A549 (cell line): ENCODE results near the gene ATP10A. TPM values are rescaled to one million over a fixed set of nuclear protein-coding genes. Genes with fewer than 3 reads are reported as not detected.

Source experiments
- ATAC-seq, 2 experiments: fragments of 200-7000 bp in 1 of 2; fragments of >200 bp in 1 of 2; cut with Nextera tagmentation in 1 of 2; cut with Tn5 transposase in 1 of 2; 3 replicates each; pipeline versions ENCODE4 v1.8.0 to v1.9.1; 2018 to 2020; ENCODE audit warnings: mild to moderate bottlenecking in 1 of 2, moderate library complexity in 1 of 2
- CTCF ChIA-PET: fragments of 300-600 bp; sonication (Branson Sonifier 250); formaldehyde crosslinking; extraction: SDS; loops from one replicate; lab custom pipeline; 2021; ENCODE audit warnings: antibody characterized with exemption, inconsistent platforms; lab: Yijun Ruan, JAX
- POLR2A ChIA-PET: fragments of 350-600 bp; formaldehyde crosslinking; extraction: SDS; loops from one replicate; lab custom pipeline; 2021; ENCODE audit warnings: antibody characterized with exemption, inconsistent platforms; lab: Yijun Ruan, JAX
- DNase-seq, 2 experiments: peaks; one replicate each; pipeline versions ENCODE4 v3.0.0 to v3.0.0-alpha.2; 2011 to 2016; ENCODE audit warnings: low read depth in 1 of 2, low spot score in 1 of 2
- FAIRE-seq: peaks from 2 replicates; lab custom pipeline; 2011; peaks lifted over from hg19 to GRCh38; lab: Jason Lieb, UNC
- H3K27ac ChIP-seq, 2 experiments: fragments of >200 bp; sonication (Bioruptor Twin); formaldehyde crosslinking; 3 replicates each; pipeline ENCODE4 v1.5.1; 2016 to 2017
- H3K4me1 ChIP-seq: fragments of >200 bp; sonication (Bioruptor Twin); formaldehyde crosslinking; 3 replicates; pipeline ENCODE4 v1.6.1; 2016
- H3K4me2 ChIP-seq: fragments of >200 bp; sonication (Bioruptor Twin); formaldehyde crosslinking; 3 replicates; pipeline ENCODE4 v1.6.1; 2016
- H3K4me3 ChIP-seq: fragments of >200 bp; sonication (Bioruptor Twin); formaldehyde crosslinking; 3 replicates; pipeline ENCODE4 v1.5.1; 2016
- H3K9me3 ChIP-seq: fragments of >200 bp; sonication (Bioruptor Twin); formaldehyde crosslinking; 3 replicates; pipeline ENCODE4 v1.6.1; 2016
- CBX8 ChIP-seq: fragments of 200-600 bp; sonication (generic); IDR thresholded peaks from 2 replicates; pipeline ENCODE4 v1.6.1; 2016
- CHD2 ChIP-seq: fragments of 150-350 bp; IDR thresholded peaks from 2 replicates; pipeline ENCODE4 v1.6.1; 2014; ENCODE audit warnings: low read length; ENCODE audit not compliant: partially characterized antibody
- CHD4 ChIP-seq: fragments of 200-600 bp; sonication (generic); IDR thresholded peaks from 2 replicates; pipeline ENCODE4 v1.6.1; 2016; ENCODE audit warnings: antibody characterized with exemption, mild to moderate bottlenecking, borderline replicate concordance
- EHMT2 ChIP-seq: fragments of 200-600 bp; sonication (generic); IDR thresholded peaks from 2 replicates; pipeline ENCODE4 v1.6.1; 2016; ENCODE audit warnings: antibody characterized with exemption, low read depth, mild to moderate bottlenecking, moderate library complexity
- ESRRA ChIP-seq: fragments of 150-350 bp; IDR thresholded peaks from 2 replicates; pipeline ENCODE4 v1.6.1; 2014; ENCODE audit warnings: mild to moderate bottlenecking, low read length, borderline replicate concordance
- FOXS1 ChIP-seq: fragments of 250-450 bp; sonication (Bioruptor Pico); IDR thresholded peaks from 2 replicates; pipeline ENCODE4 v1.5.0; 2020; ENCODE audit warnings: mild to moderate bottlenecking, moderate library complexity
- HEYL ChIP-seq: fragments of 250-450 bp; sonication (Bioruptor Pico); IDR thresholded peaks from 2 replicates; pipeline ENCODE4 v1.8.0; 2021; ENCODE audit warnings: mild to moderate bottlenecking, moderate library complexity
- HOXA7 ChIP-seq: fragments of 250-450 bp; sonication (Bioruptor Pico); IDR thresholded peaks from 2 replicates; pipeline ENCODE4 v1.5.0; 2020; ENCODE audit warnings: mild to moderate bottlenecking, moderate library complexity
- HOXB5 ChIP-seq: fragments of 250-450 bp; sonication (Bioruptor Pico); IDR thresholded peaks from 2 replicates; pipeline ENCODE4 v1.5.0; 2020; ENCODE audit warnings: mild to moderate bottlenecking, moderate library complexity
- JUNB ChIP-seq: fragments of >200 bp; sonication (Bioruptor Twin); formaldehyde crosslinking; IDR thresholded peaks from 2 replicates; pipeline ENCODE4 v1.6.1; 2016
- KDM1A ChIP-seq: fragments of 200-600 bp; sonication (generic); IDR thresholded peaks from 2 replicates; pipeline ENCODE4 v1.6.1; 2016; ENCODE audit warnings: low read depth, mild to moderate bottlenecking
- MAFK ChIP-seq: fragments of 450-650 bp; IDR thresholded peaks from 2 replicates; pipeline ENCODE4 v1.6.1; 2014; ENCODE audit not compliant: partially characterized antibody
- MAZ ChIP-seq: fragments of 150-350 bp; IDR thresholded peaks from 2 replicates; pipeline ENCODE4 v1.6.1; 2014; ENCODE audit warnings: antibody characterized with exemption, low read depth, low read length, borderline replicate concordance
- MYC ChIP-seq: IDR thresholded peaks from 2 replicates; pipeline ENCODE4 v1.6.1; 2012; ENCODE audit warnings: mild to moderate bottlenecking, inconsistent platforms, low read length, improper control_type of control experiment, borderline replicate concordance
- NR3C1 ChIP-seq: fragments of >200 bp; sonication (Bioruptor Twin); formaldehyde crosslinking; IDR thresholded peaks from 3 replicates; pipeline ENCODE4 v1.6.1; 2017
- PHF8 ChIP-seq: fragments of 200-600 bp; sonication (generic); IDR thresholded peaks from 2 replicates; pipeline ENCODE4 v1.6.1; 2016; ENCODE audit warnings: low read depth, mild to moderate bottlenecking, antibody characterized with exemption, moderate library complexity, borderline replicate concordance
- RFX5 ChIP-seq: fragments of 450-650 bp; IDR thresholded peaks from 2 replicates; pipeline ENCODE4 v1.7.1; 2014; ENCODE audit warnings: antibody characterized with exemption, mild to moderate bottlenecking, moderate library complexity
- SREBF2 ChIP-seq: fragments of 450-650 bp; IDR thresholded peaks from 2 replicates; pipeline ENCODE4 v1.6.1; 2014; ENCODE audit warnings: mild to moderate bottlenecking, moderate library complexity
- TP53 ChIP-seq: fragments of 250-450 bp; sonication (Bioruptor Pico); IDR thresholded peaks from 2 replicates; pipeline ENCODE4 v1.5.0; 2021; ENCODE audit warnings: mild to moderate bottlenecking, moderate library complexity
- ZC3H11A ChIP-seq: fragments of 450-650 bp; IDR thresholded peaks from 2 replicates; pipeline ENCODE4 v1.6.1; 2014; ENCODE audit warnings: antibody characterized with exemption, mild to moderate bottlenecking
- ZNF302 ChIP-seq: fragments of 250-450 bp; sonication (Bioruptor Pico); IDR thresholded peaks from 2 replicates; pipeline ENCODE4 v1.9.0; 2021; ENCODE audit warnings: inconsistent platforms, mild to moderate bottlenecking, moderate library complexity
- WGBS: methylation state at CpG from one replicate; pipeline ENCODE4 v1.1.6; 2017; ENCODE audit errors: missing lambda C conversion rate; 5-methylcytosine and 5-hydroxymethylcytosine counted together
- polyA plus RNA-seq, 4 experiments: library from polyadenylated mRNA; depleted of rRNA in 3 of 4; stranded (reverse); fragments of >200 nt; fragmentation: RNase III in 1 of 4; extraction: RNeasy Plus Mini Kit Qiagen cat#74134 plus additional on column Dnase treatment in 1 of 4; gene quantifications; 2 replicates in 3 of 4; 3 replicates in 1 of 4; pipeline ENCODE4 v1.2.3, GENCODE V29; 2011 to 2017
- TF ChIP-seq, protein P1 (sequence below): fragments of 250-450 bp; sonication (Bioruptor Pico); IDR thresholded peaks from 2 replicates; pipeline ENCODE4 v1.5.0; 2020; ENCODE audit warnings: low read depth, mild to moderate bottlenecking, moderate library complexity
- TF ChIP-seq, protein P2 (sequence below): IDR thresholded peaks from 2 replicates; pipeline ENCODE4 v1.6.1; 2012
- TF ChIP-seq, protein P3 (sequence below): IDR thresholded peaks from 2 replicates; pipeline ENCODE4 v1.6.1; 2012; ENCODE audit warnings: low read depth, borderline replicate concordance
- TF ChIP-seq, protein P4 (sequence below): fragments of >200 bp; sonication (Bioruptor Twin); formaldehyde crosslinking; IDR thresholded peaks from 3 replicates; pipeline ENCODE4 v1.5.1; 2016
- TF ChIP-seq, protein P5 (sequence below): fragments of >200 bp; sonication (Bioruptor Twin); formaldehyde crosslinking; IDR thresholded peaks from 2 replicates; pipeline ENCODE4 v1.6.1; 2016

The ATP10A gene
- polyA plus RNA-seq, 2 of the 4 experiments (the other 2 are of a cell fraction): 5.9 to 7.6 TPM

DNA sequence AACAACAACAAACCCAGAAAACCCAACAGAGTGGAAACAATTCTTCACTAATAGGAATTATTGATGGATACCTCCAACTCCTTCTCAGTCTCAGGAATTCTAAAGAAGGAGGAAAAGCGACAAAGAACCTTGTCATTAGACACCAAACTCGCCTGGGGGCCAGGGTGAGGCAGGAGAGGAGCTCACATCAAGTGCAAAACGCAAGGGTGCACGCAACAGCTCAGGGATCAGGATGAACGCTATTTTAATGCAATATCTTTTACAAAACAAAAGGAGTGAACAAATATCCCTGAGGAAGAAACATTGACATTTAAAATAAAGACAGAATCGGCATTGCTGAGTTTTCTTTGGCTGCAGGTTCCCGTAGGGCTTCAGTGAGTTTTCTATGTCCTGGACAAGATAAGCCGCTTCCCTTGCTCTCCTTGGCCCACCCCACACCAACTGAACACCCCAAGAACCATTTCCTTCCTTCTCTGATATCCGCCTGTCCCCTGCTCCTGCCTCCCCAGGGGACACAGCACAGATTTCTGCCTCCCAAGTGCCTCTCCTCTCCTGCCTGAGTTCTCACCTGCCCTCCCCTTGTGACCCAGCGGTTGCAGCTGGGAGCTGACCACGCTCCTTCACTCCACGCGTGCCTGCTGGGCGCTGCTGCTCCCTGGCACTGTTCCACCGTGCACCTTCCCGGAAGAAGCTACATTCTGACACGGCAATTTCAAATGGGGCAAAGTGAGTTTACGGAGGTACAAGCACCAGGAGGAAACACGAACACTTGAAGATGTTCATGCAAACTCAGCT is 63.0 kb downstream of the ATP10A start:
- POLR2A ChIA-PET: no interaction called here
- TF ChIP-seq CBX8 (no peak), RFX5 (no peak), CHD2 (no peak), NR3C1 (no peak), SREBF2 (no peak), ZNF302 (CRISPR knock-in tag) (no peak), TP53 (CRISPR knock-in tag) (no peak), MYC (no peak), HEYL (CRISPR knock-in tag) (no peak), JUNB (no peak), HOXB5 (no peak), ESRRA (no peak), FOXS1 (CRISPR knock-in tag) (no peak), EHMT2 (no peak), PHF8 (no peak)
- TF ChIP-seq, protein P1, sequence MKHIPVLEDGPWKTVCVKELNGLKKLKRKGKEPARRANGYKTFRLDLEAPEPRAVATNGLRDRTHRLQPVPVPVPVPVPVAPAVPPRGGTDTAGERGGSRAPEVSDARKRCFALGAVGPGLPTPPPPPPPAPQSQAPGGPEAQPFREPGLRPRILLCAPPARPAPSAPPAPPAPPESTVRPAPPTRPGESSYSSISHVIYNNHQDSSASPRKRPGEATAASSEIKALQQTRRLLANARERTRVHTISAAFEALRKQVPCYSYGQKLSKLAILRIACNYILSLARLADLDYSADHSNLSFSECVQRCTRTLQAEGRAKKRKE (CRISPR knock-in tag): no peak
- TF ChIP-seq, protein P2, sequence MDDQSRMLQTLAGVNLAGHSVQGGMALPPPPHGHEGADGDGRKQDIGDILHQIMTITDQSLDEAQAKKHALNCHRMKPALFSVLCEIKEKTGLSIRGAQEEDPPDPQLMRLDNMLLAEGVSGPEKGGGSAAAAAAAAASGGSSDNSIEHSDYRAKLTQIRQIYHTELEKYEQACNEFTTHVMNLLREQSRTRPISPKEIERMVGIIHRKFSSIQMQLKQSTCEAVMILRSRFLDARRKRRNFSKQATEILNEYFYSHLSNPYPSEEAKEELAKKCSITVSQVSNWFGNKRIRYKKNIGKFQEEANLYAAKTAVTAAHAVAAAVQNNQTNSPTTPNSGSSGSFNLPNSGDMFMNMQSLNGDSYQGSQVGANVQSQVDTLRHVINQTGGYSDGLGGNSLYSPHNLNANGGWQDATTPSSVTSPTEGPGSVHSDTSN: no peak
- TF ChIP-seq, protein P3, sequence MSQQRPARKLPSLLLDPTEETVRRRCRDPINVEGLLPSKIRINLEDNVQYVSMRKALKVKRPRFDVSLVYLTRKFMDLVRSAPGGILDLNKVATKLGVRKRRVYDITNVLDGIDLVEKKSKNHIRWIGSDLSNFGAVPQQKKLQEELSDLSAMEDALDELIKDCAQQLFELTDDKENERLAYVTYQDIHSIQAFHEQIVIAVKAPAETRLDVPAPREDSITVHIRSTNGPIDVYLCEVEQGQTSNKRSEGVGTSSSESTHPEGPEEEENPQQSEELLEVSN: no peak
- TF ChIP-seq, protein P4, sequence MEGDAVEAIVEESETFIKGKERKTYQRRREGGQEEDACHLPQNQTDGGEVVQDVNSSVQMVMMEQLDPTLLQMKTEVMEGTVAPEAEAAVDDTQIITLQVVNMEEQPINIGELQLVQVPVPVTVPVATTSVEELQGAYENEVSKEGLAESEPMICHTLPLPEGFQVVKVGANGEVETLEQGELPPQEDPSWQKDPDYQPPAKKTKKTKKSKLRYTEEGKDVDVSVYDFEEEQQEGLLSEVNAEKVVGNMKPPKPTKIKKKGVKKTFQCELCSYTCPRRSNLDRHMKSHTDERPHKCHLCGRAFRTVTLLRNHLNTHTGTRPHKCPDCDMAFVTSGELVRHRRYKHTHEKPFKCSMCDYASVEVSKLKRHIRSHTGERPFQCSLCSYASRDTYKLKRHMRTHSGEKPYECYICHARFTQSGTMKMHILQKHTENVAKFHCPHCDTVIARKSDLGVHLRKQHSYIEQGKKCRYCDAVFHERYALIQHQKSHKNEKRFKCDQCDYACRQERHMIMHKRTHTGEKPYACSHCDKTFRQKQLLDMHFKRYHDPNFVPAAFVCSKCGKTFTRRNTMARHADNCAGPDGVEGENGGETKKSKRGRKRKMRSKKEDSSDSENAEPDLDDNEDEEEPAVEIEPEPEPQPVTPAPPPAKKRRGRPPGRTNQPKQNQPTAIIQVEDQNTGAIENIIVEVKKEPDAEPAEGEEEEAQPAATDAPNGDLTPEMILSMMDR: no peak
- TF ChIP-seq, all 56 proteins: peak for 0
- no peak for ATAC-seq
- Histone ChIP-seq H3K4me2 (no peak overlapping the region), H3K27ac (no peak overlapping the region), H3K4me1 (0 out of 3 replicates have a peak, but pooled peaks cover 3% of the 10 kb centered on the region), H3K9me3 (no peaks in the 10 kb centered on the region), H3K4me3 (no peak overlapping the region)
- 87% methylated on average over 19 of the region's 19 CpGs for WGBS
- DNase-seq: no peak
- FAIRE-seq: no peak
- CTCF ChIA-PET: interaction anchor here (0.5 to 1.4 kb wide), 2 partner anchors 28 to 47 kb away, joined by 3 read pairs; no protein-coding TSS in a partner anchor

DNA sequence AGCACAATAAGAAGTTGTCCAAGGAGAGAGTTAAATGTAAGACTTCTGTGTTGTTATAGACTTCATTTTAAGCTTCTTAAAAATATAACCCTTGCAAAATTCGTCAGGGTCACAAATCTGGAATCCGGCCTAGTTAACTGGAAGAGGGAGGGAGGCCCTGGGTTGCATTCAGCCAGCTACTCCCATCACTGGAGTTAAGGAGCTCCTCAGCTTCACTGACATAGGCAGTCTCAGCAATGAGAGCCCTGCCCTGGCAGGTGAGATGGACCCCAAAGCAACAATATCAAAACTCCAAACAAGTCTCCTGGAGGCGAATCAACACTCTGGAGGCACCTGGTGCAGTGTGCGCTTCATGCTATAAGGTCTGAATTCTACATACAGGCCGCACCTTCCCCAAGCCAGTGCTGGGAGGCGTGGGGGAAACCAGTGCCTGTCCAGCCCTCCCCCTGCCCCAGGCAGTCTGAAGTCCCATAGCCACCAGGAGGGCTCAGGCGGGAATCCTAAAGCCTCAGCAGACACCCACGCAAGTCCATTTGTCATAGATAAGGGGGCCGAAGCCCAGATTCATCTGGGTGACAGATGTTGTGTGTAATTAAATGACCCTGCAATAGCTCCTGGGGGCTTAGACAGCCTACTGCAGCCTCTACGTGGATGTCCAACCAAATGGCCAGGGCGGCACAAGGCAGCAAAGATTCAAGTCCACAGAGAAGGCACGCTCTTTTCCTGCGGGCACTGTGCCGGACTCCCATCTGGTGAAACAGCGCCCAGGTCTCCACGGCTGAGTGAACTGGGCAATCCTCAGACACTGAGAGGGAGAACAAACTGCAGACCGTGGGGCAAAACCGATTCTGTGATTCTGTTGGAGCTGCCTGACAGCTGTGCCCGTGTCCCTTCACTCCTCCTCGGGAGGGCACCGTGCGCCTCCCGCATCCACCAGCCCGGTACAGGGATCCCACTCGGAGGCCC is 64.9 kb downstream of the ATP10A start:
- FAIRE-seq (no peak), DNase-seq (no peak), ATAC-seq (no peak)
- no peaks in the 10 kb centered on the region for H3K9me3 ChIP-seq
- ChIA-PET CTCF (interaction anchor here (0.8 to 1.6 kb wide), 3 partner anchors 9 to 135 kb away, joined by 3 read pairs; no protein-coding TSS in a partner anchor), POLR2A (no interaction called here)
- H3K27ac ChIP-seq: no peak overlapping the region
- WGBS: 90% methylated on average over 23 of the region's 25 CpGs
- H3K4me1 ChIP-seq: no peaks in the 10 kb centered on the region
- H3K4me3 ChIP-seq: no peak overlapping the region
- no peak overlapping the region for H3K4me2 ChIP-seq
- TF ChIP-seq HOXA7 (CRISPR knock-in tag): no peak
- TF ChIP-seq MAZ: no peak
- TF ChIP-seq ZC3H11A: no peak
- TF ChIP-seq TP53 (CRISPR knock-in tag): no peak
- TF ChIP-seq KDM1A: no peak
- no peak for TF ChIP-seq CBX8
- TF ChIP-seq CHD4: no peak
- TF ChIP-seq, protein P5, sequence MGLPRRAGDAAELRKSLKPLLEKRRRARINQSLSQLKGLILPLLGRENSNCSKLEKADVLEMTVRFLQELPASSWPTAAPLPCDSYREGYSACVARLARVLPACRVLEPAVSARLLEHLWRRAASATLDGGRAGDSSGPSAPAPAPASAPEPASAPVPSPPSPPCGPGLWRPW: no peak
- TF ChIP-seq, protein P3: no peak
- TF ChIP-seq MAFK: no peak
